Mammary epithelial cell (primary cell): Measurements from ENCODE around the gene RAB8B.

ENCODE experiments used
- EZH2 ChIP-seq: IDR thresholded peaks from 2 replicates; pipeline ENCODE4 v1.6.1; 2012; ENCODE audit warnings: low read length, inconsistent platforms, borderline replicate concordance
- TF ChIP-seq, protein P1 (sequence below), 2 donors: IDR thresholded peaks in 1 of 2; conservative IDR thresholded peaks in 1 of 2; 2 replicates each; pipeline ENCODE4 v1.5.1; 2011 to 2012; ENCODE audit warnings: inconsistent platforms in 2 of 2, low read length in 2 of 2, mild to moderate bottlenecking in 2 of 2, control low read depth in 1 of 2, low read depth in 1 of 2; ENCODE audit not compliant: insufficient read depth in 1 of 2; ENCODE audit errors: extremely low read depth in 1 of 2

DNA sequence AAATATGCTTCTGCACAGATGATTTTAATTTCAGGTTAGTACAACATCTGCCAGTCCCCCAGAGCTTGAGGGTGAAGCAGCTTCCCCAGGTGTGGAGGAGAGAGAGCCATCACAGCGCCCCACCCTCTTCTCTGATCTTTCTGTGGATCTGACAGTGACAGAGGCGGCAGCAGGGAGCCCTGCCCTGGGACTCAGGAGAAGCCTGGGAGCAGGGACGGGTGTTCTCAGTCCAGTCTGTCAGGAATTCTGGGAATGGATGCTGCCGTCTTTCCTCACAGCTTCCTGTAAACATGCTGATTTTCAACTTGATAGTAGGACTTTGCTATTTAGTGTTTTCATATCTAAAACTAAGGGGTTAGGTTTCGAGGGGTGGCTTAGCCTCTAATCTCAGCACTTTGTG is 11.4 kb upstream of the RAB8B start:
- TF ChIP-seq EZH2: no peak
- TF ChIP-seq, protein P1, sequence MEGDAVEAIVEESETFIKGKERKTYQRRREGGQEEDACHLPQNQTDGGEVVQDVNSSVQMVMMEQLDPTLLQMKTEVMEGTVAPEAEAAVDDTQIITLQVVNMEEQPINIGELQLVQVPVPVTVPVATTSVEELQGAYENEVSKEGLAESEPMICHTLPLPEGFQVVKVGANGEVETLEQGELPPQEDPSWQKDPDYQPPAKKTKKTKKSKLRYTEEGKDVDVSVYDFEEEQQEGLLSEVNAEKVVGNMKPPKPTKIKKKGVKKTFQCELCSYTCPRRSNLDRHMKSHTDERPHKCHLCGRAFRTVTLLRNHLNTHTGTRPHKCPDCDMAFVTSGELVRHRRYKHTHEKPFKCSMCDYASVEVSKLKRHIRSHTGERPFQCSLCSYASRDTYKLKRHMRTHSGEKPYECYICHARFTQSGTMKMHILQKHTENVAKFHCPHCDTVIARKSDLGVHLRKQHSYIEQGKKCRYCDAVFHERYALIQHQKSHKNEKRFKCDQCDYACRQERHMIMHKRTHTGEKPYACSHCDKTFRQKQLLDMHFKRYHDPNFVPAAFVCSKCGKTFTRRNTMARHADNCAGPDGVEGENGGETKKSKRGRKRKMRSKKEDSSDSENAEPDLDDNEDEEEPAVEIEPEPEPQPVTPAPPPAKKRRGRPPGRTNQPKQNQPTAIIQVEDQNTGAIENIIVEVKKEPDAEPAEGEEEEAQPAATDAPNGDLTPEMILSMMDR (conservative IDR thresholded peaks at IDR 0.05 in 1 of 2, IDR thresholded peaks at IDR 0.05 in 1 of 2; ENCODE audit: extremely low read depth in 1 of 2, insufficient read depth in 1 of 2, low read depth in 1 of 2, low read length in 2 of 2): no peak
